ENCODE data around the gene SPTB.

Gene SPTB

DNA sequence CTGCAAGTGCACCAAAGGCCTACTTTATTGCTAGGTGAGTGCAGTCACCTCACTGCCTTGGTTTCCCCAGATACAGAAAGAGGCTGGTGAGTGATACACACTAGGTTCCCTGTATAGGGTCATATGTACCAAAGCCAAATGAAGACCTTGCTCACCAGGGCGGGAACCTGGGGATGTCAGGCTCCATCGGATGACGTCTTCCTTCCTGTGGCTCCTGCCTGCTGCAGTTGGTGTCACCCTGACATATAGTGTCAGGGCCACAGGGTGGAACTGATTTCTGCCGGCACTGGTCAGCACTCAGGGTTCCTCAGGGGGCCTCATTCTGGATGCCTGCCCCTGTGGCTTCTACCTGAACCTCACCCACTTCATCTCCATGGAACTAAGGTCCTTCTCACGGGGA lies 132.4 kb downstream of the SPTB start:
- TF ChIP-seq ZNF274 (IDR thresholded peaks at IDR 0.05; ENCODE audit: low read depth, low read length), result no peak

DNA sequence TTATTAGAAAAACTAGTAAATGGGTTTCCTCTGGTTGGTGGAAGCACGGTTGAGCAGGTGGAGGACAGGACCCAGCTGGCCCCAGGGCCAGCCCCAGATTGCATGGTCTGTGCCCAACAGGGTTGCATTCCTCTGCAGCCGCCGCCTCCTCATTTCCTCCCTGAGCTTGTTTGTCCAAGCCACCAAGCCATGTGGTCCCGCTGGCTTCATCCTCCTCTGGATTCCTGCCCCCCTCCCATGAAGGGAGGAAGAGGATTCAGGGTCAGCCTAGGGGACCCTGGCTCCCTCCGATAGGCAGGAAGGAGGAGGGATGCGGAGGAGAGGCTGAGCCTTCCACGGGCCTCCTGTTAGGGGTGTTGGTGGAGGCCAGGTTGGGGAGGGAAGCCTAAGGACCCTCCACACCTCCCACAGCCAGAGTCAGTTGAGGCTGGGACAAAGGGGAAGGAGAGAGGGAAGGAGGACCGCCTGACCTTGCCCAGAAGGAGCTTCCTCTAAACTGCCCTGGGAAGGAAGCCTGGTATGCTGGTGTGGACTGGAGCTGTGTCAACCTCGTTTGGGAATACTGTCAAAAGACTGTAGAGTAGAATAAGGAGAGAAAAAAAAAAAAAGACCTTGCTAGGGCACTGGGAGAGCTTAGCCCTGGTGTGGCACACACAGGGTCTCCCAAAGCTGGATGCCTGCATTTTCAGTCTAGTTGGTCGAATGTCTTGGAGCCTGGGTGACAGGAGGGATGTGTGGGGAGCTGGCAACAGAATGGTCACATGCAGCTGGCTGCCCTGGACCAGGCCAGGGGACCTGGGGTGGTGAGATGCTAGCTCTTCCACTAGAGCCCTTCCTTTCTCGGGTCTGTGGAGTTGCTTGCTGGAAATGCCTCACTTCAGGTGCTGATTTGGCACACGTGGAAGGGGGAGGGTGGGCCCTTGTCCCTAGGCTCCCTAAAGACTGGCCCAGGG lies 133.1 kb downstream of the SPTB start:
- no peak overlapping the region for H3K4me3 ChIP-seq (ENCODE audit: low read length)
- no peak for TF ChIP-seq ZNF274 (IDR thresholded peaks at IDR 0.05; ENCODE audit: low read depth, low read length)

More for the DNA sequence above, 132.4 kb downstream of the SPTB start:
- H3K4me3 ChIP-seq (ENCODE audit: low read length), result no peak overlapping the region

- no peak for TF ChIP-seq ZNF274 (IDR thresholded peaks at IDR 0.05; ENCODE audit: low read depth, low read length)
- H3K4me3 ChIP-seq (ENCODE audit: low read length), result no peak overlapping the region
Observed at GRCh38 chr14:64745511-64746091, 134.1 kb downstream of the SPTB start.

DNA sequence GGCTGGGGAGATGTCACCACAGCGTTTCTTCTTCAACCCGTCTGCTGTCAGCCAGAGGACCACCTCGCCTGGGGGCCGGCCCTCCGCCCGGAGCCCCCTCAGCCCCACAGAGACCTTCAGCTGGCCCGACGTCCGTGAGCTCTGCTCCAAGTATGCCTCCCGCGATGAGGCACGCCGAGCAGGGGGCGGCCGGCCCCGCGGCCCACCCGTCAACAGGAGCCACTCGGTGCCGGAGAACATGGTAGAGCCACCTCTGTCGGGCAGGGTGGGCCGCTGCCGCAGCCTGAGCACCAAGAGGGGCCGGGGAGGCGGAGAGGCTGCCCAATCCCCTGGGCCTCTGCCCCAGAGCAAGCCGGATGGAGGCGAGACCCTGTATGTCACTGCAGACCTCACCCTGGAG lies 136.6 kb downstream of the SPTB start:
- no peak for TF ChIP-seq ZNF274 (IDR thresholded peaks at IDR 0.05; ENCODE audit: low read depth, low read length)
- no peak overlapping the region for H3K4me3 ChIP-seq (ENCODE audit: low read length)

DNA sequence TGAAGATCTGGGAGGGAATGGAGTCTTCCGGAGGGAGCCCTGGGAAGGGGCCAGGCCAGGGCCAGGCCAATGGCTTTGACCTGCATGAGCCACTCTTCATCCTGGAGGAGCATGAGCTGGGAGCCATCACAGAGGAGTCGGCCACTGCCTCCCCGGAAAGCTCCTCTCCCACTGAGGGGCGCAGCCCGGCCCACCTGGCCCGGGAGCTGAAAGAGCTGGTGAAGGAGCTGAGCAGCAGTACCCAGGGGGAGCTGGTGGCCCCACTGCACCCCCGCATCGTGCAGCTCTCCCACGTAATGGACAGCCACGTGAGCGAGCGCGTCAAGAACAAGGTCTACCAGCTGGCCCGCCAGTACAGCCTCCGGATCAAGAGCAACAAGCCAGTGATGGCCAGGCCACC lies 137.7 kb downstream of the SPTB start:
- no peak for TF ChIP-seq ZNF274 (IDR thresholded peaks at IDR 0.05; ENCODE audit: low read depth, low read length)

DNA sequence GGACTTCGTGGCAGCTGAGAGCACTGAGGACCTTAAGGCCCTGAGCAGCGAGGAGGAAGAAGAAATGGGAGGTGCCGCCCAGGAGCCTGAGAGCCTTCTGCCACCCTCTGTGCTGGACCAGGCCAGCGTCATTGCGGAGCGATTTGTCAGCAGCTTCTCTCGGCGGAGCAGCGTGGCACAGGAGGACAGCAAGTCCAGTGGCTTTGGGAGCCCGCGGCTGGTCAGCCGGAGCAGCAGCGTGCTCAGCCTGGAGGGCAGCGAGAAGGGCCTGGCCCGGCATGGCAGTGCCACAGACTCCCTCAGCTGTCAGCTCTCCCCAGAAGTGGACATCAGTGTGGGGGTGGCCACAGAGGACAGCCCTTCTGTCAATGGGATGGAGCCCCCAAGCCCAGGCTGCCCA lies 138.5 kb downstream of the SPTB start:
- TF ChIP-seq ZNF274 (IDR thresholded peaks at IDR 0.05; ENCODE audit: low read depth, low read length), result no peak
- H3K4me3 ChIP-seq (ENCODE audit: low read length), result no peak overlapping the region

More for the DNA sequence above, 137.7 kb downstream of the SPTB start:
- no peak overlapping the region for H3K4me3 ChIP-seq (ENCODE audit: low read length)

- H3K4me3 ChIP-seq (ENCODE audit: low read length), result no peak overlapping the region
- no peak for TF ChIP-seq ZNF274 (IDR thresholded peaks at IDR 0.05; ENCODE audit: low read depth, low read length)
Observed at GRCh38 chr14:64738281-64738804, 141.4 kb downstream of the SPTB start.

- no peak for TF ChIP-seq ZNF274 (IDR thresholded peaks at IDR 0.05; ENCODE audit: low read depth, low read length)
- H3K4me3 ChIP-seq (ENCODE audit: low read length), result no peak overlapping the region
Observed at GRCh38 chr14:64737391-64738280, 142.1 kb downstream of the SPTB start.

DNA sequence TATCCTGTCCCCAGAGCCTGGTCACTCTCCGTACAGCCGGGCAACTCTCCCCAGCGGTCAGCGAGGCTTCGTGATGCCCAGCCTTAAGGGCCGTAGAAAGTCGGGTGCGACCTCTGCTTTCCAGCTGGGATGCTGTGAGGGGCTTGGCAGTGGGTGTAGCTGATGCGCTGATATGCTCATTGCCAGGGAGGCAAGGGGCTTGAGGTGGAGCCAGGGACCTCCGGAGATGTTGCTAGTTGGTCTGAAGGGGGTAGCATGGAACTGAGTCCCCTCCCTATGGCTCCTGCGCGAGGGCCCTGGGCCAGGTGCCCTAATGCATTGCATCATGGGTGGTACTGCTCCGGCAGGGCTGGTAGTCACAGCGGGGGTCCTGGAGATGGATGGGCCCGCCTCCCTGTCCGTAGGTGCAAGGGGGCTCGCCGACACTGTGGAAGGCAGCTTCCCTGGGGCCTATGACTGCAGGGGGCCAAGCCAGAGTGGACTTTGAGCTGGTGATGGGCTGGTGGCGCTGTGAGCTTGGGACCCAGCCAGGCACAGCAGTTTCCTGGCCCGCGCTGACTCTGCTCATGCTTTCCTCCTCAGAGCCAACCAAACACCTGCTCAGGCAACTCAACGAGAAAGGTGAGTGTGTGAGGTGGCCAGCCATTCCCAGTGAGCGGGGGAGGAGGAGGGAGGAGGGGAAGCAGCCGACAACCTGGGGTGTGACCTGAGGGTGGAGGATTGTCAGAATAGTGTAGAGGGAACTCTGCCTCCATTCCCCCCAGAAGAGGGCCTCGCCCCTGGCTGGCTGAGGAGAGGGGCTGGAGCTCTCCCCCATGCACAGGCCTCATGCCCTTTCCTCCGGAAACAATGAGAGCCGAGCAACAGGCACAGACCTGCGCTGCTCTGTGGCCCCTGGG lies 143.2 kb downstream of the SPTB start:
- no peak overlapping the region for H3K4me3 ChIP-seq (ENCODE audit: low read length)
- no peak for TF ChIP-seq ZNF274 (IDR thresholded peaks at IDR 0.05; ENCODE audit: low read depth, low read length)

- no peak for TF ChIP-seq ZNF274 (IDR thresholded peaks at IDR 0.05; ENCODE audit: low read depth, low read length)
- no peak overlapping the region for H3K4me3 ChIP-seq (ENCODE audit: low read length)
Observed at GRCh38 chr14:64734990-64735389, 144.7 kb downstream of the SPTB start.

DNA sequence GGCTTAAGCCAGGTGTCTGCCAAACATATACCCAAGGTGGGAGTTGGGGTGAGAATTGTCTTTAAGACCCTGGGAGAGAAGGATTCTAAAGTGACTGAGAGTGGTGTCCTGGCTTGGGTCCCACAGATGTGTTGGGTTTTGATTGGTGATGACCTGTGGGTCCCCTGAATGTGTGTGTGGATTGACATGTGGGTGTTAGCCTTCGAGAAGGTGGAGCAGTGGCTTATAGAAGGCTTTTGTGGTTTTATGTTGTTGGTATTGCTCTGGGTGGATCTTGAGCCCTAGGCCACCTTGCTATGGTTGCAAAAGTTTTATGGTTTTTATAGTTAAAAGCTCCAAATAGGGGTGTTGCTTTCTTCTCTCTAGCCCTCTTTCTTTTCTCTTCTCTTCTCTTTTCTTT lies 145.8 kb downstream of the SPTB start:
- no peak overlapping the region for H3K4me3 ChIP-seq (ENCODE audit: low read length)
- no peak for TF ChIP-seq ZNF274 (IDR thresholded peaks at IDR 0.05; ENCODE audit: low read depth, low read length)

- TF ChIP-seq ZNF274 (IDR thresholded peaks at IDR 0.05; ENCODE audit: low read depth, low read length), result no peak
- no peak overlapping the region for H3K4me3 ChIP-seq (ENCODE audit: low read length)
Observed at GRCh38 chr14:64733321-64733720, 146.4 kb downstream of the SPTB start.

- TF ChIP-seq ZNF274 (IDR thresholded peaks at IDR 0.05; ENCODE audit: low read depth, low read length), result no peak
- no peak overlapping the region for H3K4me3 ChIP-seq (ENCODE audit: low read length)
Observed at GRCh38 chr14:64732536-64733120, 147.1 kb downstream of the SPTB start.
